ENCODE data around the gene LCN15.

DNA sequence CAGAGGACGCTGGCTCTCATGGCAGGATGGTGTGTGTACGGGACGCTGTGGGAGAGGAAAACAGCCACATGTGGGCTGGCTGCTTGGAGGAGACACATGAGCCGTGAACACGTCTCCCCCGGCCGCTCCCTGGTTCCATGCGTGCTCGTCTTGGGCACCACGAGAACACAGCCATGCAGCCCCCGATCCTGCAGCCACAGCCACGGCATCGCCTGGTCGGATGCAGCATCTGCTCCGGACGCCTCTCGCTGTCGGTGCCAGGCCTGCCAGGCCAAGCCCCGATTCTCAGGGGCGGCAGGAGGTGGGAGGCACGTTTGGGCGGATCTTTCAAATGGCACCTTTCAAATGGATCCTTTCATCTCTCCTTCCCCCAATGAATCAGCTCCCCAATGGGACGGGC is 24.8 kb downstream of the LCN15 start:
- TF ChIP-seq, protein P1, sequence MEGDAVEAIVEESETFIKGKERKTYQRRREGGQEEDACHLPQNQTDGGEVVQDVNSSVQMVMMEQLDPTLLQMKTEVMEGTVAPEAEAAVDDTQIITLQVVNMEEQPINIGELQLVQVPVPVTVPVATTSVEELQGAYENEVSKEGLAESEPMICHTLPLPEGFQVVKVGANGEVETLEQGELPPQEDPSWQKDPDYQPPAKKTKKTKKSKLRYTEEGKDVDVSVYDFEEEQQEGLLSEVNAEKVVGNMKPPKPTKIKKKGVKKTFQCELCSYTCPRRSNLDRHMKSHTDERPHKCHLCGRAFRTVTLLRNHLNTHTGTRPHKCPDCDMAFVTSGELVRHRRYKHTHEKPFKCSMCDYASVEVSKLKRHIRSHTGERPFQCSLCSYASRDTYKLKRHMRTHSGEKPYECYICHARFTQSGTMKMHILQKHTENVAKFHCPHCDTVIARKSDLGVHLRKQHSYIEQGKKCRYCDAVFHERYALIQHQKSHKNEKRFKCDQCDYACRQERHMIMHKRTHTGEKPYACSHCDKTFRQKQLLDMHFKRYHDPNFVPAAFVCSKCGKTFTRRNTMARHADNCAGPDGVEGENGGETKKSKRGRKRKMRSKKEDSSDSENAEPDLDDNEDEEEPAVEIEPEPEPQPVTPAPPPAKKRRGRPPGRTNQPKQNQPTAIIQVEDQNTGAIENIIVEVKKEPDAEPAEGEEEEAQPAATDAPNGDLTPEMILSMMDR (IDR thresholded peaks at IDR 0.05 in 8 of 11, conservative IDR thresholded peaks at IDR 0.05 in 3 of 11): no peak
- no peak for TF ChIP-seq POLR2A (IDR thresholded peaks at IDR 0.05)
- no peak for TF ChIP-seq POLR2AphosphoS5 (IDR thresholded peaks at IDR 0.05)
